ENCODE results near the gene ABHD15.
A peak's percentile ranks its signal among the peaks of the same experiment; 100 is the strongest.

Gene ABHD15

GRCh38 chr17:29593591-29594518 lies 27.0 kb upstream of the ABHD15 start:
- Histone ChIP-seq H3K27ac (ENCODE audit: low read depth, low read length) (no peak overlapping the region), H3K4me1 (ENCODE audit: control insufficient read depth, insufficient read depth, low read length) (peaks cover 51% of the 10 kb centered on the region), H3K36me3 (ENCODE audit: control insufficient read depth, insufficient read depth, low read length) (no peaks in the 10 kb centered on the region), H3K4me3 (ENCODE audit: low read depth, low read length) (peak overlapping the region; percentile 64), H3K27me3 (ENCODE audit: control insufficient read depth, insufficient read depth, low read length) (peaks cover 13% of the 10 kb centered on the region; the same call in 1 of the 2 replicates), H3K9me3 (ENCODE audit: control insufficient read depth, insufficient read depth, low read depth, low read length) (no peaks in the 10 kb centered on the region), H3K9ac (ENCODE audit: low read length) (no peak overlapping the region)

- Histone ChIP-seq H3K9ac (ENCODE audit: low read length) (no peak within 1 kb of the TSS), H3K27ac (ENCODE audit: low read depth, low read length) (no peak within 1 kb of the TSS), H3K4me1 (ENCODE audit: control insufficient read depth, insufficient read depth, low read length) (peaks cover 53% of the 10 kb centered on the region)
Measured at GRCh38 chr17:29592850-29593551, 26.2 kb upstream of the ABHD15 start, which contains the start of gene ANKRD13B. TSS of gene ANKRD13B (plus strand) at chr17:29593132. CDS start at chr17:29593622, 490 bp downstream.

GRCh38 chr17:29591737-29592608 lies 25.1 kb upstream of the ABHD15 start:
- H3K27me3 ChIP-seq (ENCODE audit: control insufficient read depth, insufficient read depth, low read length) = peaks cover 13% of the 10 kb centered on the region; the same call in 1 of the 2 replicates
- peaks cover 47% of the 10 kb centered on the region for H3K4me1 ChIP-seq (ENCODE audit: control insufficient read depth, insufficient read depth, low read length)
- no peak overlapping the region for H3K27ac ChIP-seq (ENCODE audit: low read depth, low read length)
- peak overlapping the region; percentile 64 for H3K4me3 ChIP-seq (ENCODE audit: low read depth, low read length)
- no peaks in the 10 kb centered on the region for H3K9me3 ChIP-seq (ENCODE audit: control insufficient read depth, insufficient read depth, low read depth, low read length)
- H3K36me3 ChIP-seq (ENCODE audit: control insufficient read depth, insufficient read depth, low read length) = no peaks in the 10 kb centered on the region
- no peak overlapping the region for H3K9ac ChIP-seq (ENCODE audit: low read length)

More at GRCh38 chr17:29592850-29593551, 26.2 kb upstream of the ABHD15 start, which contains the start of gene ANKRD13B:
- peaks cover 13% of the 10 kb centered on the region; the same call in 1 of the 2 replicates for H3K27me3 ChIP-seq (ENCODE audit: control insufficient read depth, insufficient read depth, low read length)
- no peaks in the 10 kb centered on the region for H3K9me3 ChIP-seq (ENCODE audit: control insufficient read depth, insufficient read depth, low read depth, low read length)
- peak within 1 kb of the TSS; percentile 64 for H3K4me3 ChIP-seq (ENCODE audit: low read depth, low read length)
- H3K36me3 ChIP-seq (ENCODE audit: control insufficient read depth, insufficient read depth, low read length) = no peaks in the 10 kb centered on the region

GRCh38 chr17:29591146-29591736 lies 24.4 kb upstream of the ABHD15 start:
- no peaks in the 10 kb centered on the region for H3K36me3 ChIP-seq (ENCODE audit: control insufficient read depth, insufficient read depth, low read length)
- no peaks in the 10 kb centered on the region for H3K9me3 ChIP-seq (ENCODE audit: control insufficient read depth, insufficient read depth, low read depth, low read length)
- peak overlapping the region; percentile 64 for H3K9ac ChIP-seq (ENCODE audit: low read length)
- H3K4me3 ChIP-seq (ENCODE audit: low read depth, low read length) = peak overlapping the region; percentile 64
- H3K27me3 ChIP-seq (ENCODE audit: control insufficient read depth, insufficient read depth, low read length) = peaks cover 13% of the 10 kb centered on the region; the same call in 1 of the 2 replicates
- H3K27ac ChIP-seq (ENCODE audit: low read depth, low read length) = no peak overlapping the region
- H3K4me1 ChIP-seq (ENCODE audit: control insufficient read depth, insufficient read depth, low read length) = peaks cover 39% of the 10 kb centered on the region

- Histone ChIP-seq H3K36me3 (ENCODE audit: control insufficient read depth, insufficient read depth, low read length) (no peaks in the 10 kb centered on the region), H3K27me3 (ENCODE audit: control insufficient read depth, insufficient read depth, low read length) (peaks cover 13% of the 10 kb centered on the region; the same call in 1 of the 2 replicates), H3K9ac (ENCODE audit: low read length) (peak overlapping the region; percentile 23), H3K4me1 (ENCODE audit: control insufficient read depth, insufficient read depth, low read length) (peaks cover 42% of the 10 kb centered on the region), H3K27ac (ENCODE audit: low read depth, low read length) (no peak overlapping the region), H3K9me3 (ENCODE audit: control insufficient read depth, insufficient read depth, low read depth, low read length) (no peaks in the 10 kb centered on the region), H3K4me3 (ENCODE audit: low read depth, low read length) (peak overlapping the region; percentile 64)
Measured at GRCh38 chr17:29590411-29591145, 23.7 kb upstream of the ABHD15 start.

GRCh38 chr17:29589524-29590410 lies 22.9 kb upstream of the ABHD15 start, which contains the start of gene GIT1:
TSS of gene GIT1 (minus strand) at chr17:29589648. CDS start at chr17:29589378, 270 bp downstream.
- Histone ChIP-seq H3K27ac (ENCODE audit: low read depth, low read length) (no peak within 1 kb of the TSS), H3K4me1 (ENCODE audit: control insufficient read depth, insufficient read depth, low read length) (peaks cover 48% of the 10 kb centered on the region), H3K27me3 (ENCODE audit: control insufficient read depth, insufficient read depth, low read length) (peaks cover 13% of the 10 kb centered on the region; the same call in 1 of the 2 replicates), H3K9me3 (ENCODE audit: control insufficient read depth, insufficient read depth, low read depth, low read length) (no peaks in the 10 kb centered on the region), H3K36me3 (ENCODE audit: control insufficient read depth, insufficient read depth, low read length) (no peaks in the 10 kb centered on the region), H3K4me3 (ENCODE audit: low read depth, low read length) (peak within 1 kb of the TSS; percentile 94), H3K9ac (ENCODE audit: low read length) (peak within 1 kb of the TSS; percentile 59)

GRCh38 chr17:29588562-29589411 lies 21.9 kb upstream of the ABHD15 start:
- H3K9ac ChIP-seq (ENCODE audit: low read length) = peak overlapping the region; percentile 59
- no peaks in the 10 kb centered on the region for H3K9me3 ChIP-seq (ENCODE audit: control insufficient read depth, insufficient read depth, low read depth, low read length)
- H3K4me3 ChIP-seq (ENCODE audit: low read depth, low read length) = peak overlapping the region; percentile 94
- H3K36me3 ChIP-seq (ENCODE audit: control insufficient read depth, insufficient read depth, low read length) = no peaks in the 10 kb centered on the region
- H3K27me3 ChIP-seq (ENCODE audit: control insufficient read depth, insufficient read depth, low read length) = peaks cover 10% of the 10 kb centered on the region; the same call in 1 of the 2 replicates
- peaks cover 52% of the 10 kb centered on the region for H3K4me1 ChIP-seq (ENCODE audit: control insufficient read depth, insufficient read depth, low read length)
- H3K27ac ChIP-seq (ENCODE audit: low read depth, low read length) = no peak overlapping the region

- Histone ChIP-seq H3K9ac (ENCODE audit: low read length) (peak overlapping the region; percentile 59), H3K27me3 (ENCODE audit: control insufficient read depth, insufficient read depth, low read length) (peaks cover 7% of the 10 kb centered on the region; the same call in 1 of the 2 replicates), H3K9me3 (ENCODE audit: control insufficient read depth, insufficient read depth, low read depth, low read length) (0 out of 2 replicates have a peak, but pooled peaks cover 4% of the 10 kb centered on the region), H3K4me1 (ENCODE audit: control insufficient read depth, insufficient read depth, low read length) (peaks cover 52% of the 10 kb centered on the region), H3K27ac (ENCODE audit: low read depth, low read length) (no peak overlapping the region), H3K36me3 (ENCODE audit: control insufficient read depth, insufficient read depth, low read length) (peaks cover 4% of the 10 kb centered on the region), H3K4me3 (ENCODE audit: low read depth, low read length) (peak overlapping the region; percentile 94)
Measured at GRCh38 chr17:29588017-29588561, 21.3 kb upstream of the ABHD15 start.
